ENCODE measurements around the gene HIP1. TPM values are rescaled to one million over a fixed set of nuclear protein-coding genes. Genes with fewer than 3 reads are reported as not detected.

The HIP1 gene
- total and polyA plus RNA-seq, 9 of the 15 experiments (the other 6 are each of a cell fraction or from before 2014, with no cell fraction given) = 2.4 to 13.7 (median 9.5) TPM

DNA sequence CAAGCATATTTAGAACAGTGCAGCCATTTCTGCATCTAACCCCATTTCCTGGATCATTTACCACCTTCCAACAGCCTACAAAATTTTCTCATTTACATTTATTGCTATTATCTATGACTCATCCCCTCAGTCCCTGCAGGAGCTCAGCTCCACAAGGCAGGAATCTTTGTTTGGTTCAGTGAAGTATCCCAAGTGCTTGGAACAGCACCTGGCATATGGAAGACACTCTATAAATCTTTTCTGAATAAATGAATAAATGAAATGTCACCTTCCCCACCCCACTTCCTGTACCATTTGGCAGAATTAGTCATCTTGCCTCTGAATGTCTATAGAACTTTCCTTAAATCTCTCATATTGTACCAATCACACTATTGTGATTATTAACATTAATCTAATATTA lies 110.7 kb downstream of the HIP1 start (continued):
- TF ChIP-seq, protein P1, sequence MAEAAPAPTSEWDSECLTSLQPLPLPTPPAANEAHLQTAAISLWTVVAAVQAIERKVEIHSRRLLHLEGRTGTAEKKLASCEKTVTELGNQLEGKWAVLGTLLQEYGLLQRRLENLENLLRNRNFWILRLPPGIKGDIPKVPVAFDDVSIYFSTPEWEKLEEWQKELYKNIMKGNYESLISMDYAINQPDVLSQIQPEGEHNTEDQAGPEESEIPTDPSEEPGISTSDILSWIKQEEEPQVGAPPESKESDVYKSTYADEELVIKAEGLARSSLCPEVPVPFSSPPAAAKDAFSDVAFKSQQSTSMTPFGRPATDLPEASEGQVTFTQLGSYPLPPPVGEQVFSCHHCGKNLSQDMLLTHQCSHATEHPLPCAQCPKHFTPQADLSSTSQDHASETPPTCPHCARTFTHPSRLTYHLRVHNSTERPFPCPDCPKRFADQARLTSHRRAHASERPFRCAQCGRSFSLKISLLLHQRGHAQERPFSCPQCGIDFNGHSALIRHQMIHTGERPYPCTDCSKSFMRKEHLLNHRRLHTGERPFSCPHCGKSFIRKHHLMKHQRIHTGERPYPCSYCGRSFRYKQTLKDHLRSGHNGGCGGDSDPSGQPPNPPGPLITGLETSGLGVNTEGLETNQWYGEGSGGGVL (CRISPR knock-in tag; IDR thresholded peaks at IDR 0.05) = no peak
- TF ChIP-seq, protein P2, sequence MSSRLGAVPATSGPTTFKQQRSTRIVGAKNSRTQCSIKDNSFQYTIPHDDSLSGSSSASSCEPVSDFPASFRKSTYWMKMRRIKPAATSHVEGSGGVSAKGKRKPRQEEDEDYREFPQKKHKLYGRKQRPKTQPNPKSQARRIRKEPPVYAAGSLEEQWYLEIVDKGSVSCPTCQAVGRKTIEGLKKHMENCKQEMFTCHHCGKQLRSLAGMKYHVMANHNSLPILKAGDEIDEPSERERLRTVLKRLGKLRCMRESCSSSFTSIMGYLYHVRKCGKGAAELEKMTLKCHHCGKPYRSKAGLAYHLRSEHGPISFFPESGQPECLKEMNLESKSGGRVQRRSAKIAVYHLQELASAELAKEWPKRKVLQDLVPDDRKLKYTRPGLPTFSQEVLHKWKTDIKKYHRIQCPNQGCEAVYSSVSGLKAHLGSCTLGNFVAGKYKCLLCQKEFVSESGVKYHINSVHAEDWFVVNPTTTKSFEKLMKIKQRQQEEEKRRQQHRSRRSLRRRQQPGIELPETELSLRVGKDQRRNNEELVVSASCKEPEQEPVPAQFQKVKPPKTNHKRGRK (tag; IDR thresholded peaks at IDR 0.05) = no peak
- TF ChIP-seq, protein P3, sequence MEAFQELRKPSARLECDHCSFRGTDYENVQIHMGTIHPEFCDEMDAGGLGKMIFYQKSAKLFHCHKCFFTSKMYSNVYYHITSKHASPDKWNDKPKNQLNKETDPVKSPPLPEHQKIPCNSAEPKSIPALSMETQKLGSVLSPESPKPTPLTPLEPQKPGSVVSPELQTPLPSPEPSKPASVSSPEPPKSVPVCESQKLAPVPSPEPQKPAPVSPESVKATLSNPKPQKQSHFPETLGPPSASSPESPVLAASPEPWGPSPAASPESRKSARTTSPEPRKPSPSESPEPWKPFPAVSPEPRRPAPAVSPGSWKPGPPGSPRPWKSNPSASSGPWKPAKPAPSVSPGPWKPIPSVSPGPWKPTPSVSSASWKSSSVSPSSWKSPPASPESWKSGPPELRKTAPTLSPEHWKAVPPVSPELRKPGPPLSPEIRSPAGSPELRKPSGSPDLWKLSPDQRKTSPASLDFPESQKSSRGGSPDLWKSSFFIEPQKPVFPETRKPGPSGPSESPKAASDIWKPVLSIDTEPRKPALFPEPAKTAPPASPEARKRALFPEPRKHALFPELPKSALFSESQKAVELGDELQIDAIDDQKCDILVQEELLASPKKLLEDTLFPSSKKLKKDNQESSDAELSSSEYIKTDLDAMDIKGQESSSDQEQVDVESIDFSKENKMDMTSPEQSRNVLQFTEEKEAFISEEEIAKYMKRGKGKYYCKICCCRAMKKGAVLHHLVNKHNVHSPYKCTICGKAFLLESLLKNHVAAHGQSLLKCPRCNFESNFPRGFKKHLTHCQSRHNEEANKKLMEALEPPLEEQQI (IDR thresholded peaks at IDR 0.05) = 0 out of 2 replicates have a peak, but pooled peaks have one; percentile 22
- TF ChIP-seq ZNF232 (CRISPR knock-in tag; IDR thresholded peaks at IDR 0.05) = no peak
- TF ChIP-seq RAD51 (IDR thresholded peaks at IDR 0.05; ENCODE audit: borderline replicate concordance, low read depth) = no peak
- TF ChIP-seq XRCC3 (IDR thresholded peaks at IDR 0.05) = no peak
- TF ChIP-seq, protein P4, sequence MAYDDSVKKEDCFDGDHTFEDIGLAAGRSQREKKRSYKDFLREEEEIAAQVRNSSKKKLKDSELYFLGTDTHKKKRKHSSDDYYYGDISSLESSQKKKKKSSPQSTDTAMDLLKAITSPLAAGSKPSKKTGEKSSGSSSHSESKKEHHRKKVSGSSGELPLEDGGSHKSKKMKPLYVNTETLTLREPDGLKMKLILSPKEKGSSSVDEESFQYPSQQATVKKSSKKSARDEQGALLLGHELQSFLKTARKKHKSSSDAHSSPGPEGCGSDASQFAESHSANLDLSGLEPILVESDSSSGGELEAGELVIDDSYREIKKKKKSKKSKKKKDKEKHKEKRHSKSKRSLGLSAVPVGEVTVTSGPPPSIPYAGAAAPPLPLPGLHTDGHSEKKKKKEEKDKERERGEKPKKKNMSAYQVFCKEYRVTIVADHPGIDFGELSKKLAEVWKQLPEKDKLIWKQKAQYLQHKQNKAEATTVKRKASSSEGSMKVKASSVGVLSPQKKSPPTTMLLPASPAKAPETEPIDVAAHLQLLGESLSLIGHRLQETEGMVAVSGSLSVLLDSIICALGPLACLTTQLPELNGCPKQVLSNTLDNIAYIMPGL (CRISPR knock-in tag; IDR thresholded peaks at IDR 0.05) = no peak
- TF ChIP-seq, protein P5, sequence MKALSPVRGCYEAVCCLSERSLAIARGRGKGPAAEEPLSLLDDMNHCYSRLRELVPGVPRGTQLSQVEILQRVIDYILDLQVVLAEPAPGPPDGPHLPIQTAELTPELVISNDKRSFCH (CRISPR knock-in tag; IDR thresholded peaks at IDR 0.05) = no peak
- TF ChIP-seq, protein P5 (tag; IDR thresholded peaks at IDR 0.05) = no peak
- TF ChIP-seq FOXJ3 (CRISPR knock-in tag; IDR thresholded peaks at IDR 0.05) = no peak
- TF ChIP-seq, protein P6, sequence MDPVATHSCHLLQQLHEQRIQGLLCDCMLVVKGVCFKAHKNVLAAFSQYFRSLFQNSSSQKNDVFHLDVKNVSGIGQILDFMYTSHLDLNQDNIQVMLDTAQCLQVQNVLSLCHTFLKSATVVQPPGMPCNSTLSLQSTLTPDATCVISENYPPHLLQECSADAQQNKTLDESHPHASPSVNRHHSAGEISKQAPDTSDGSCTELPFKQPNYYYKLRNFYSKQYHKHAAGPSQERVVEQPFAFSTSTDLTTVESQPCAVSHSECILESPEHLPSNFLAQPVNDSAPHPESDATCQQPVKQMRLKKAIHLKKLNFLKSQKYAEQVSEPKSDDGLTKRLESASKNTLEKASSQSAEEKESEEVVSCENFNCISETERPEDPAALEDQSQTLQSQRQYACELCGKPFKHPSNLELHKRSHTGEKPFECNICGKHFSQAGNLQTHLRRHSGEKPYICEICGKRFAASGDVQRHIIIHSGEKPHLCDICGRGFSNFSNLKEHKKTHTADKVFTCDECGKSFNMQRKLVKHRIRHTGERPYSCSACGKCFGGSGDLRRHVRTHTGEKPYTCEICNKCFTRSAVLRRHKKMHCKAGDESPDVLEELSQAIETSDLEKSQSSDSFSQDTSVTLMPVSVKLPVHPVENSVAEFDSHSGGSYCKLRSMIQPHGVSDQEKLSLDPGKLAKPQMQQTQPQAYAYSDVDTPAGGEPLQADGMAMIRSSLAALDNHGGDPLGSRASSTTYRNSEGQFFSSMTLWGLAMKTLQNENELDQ (CRISPR knock-in tag; IDR thresholded peaks at IDR 0.05; ENCODE audit: borderline replicate concordance) = no peak
- no peak for TF ChIP-seq ARID2 (IDR thresholded peaks at IDR 0.05)
- TF ChIP-seq MYBL2 (IDR thresholded peaks at IDR 0.05; ENCODE audit: low read depth) = no peak
- TF ChIP-seq MYBL2 (CRISPR knock-in tag; IDR thresholded peaks at IDR 0.05; ENCODE audit: borderline replicate concordance) = no peak
- TF ChIP-seq, protein P7, sequence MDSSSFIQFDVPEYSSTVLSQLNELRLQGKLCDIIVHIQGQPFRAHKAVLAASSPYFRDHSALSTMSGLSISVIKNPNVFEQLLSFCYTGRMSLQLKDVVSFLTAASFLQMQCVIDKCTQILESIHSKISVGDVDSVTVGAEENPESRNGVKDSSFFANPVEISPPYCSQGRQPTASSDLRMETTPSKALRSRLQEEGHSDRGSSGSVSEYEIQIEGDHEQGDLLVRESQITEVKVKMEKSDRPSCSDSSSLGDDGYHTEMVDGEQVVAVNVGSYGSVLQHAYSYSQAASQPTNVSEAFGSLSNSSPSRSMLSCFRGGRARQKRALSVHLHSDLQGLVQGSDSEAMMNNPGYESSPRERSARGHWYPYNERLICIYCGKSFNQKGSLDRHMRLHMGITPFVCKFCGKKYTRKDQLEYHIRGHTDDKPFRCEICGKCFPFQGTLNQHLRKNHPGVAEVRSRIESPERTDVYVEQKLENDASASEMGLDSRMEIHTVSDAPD (CRISPR knock-in tag; IDR thresholded peaks at IDR 0.05) = no peak
